MCF 10A (cell line): ENCODE results near the gene NEBL. TPM values are rescaled to one million over a fixed set of nuclear protein-coding genes. Genes with fewer than 3 reads are reported as not detected.

Experiments used
- BruUV-seq: library from RNA; stranded (reverse); fragments of 400-500 nt; replicated peaks from 2 replicates; lab custom pipeline; 2021; lab: Mats Ljungman, UMichigan
- CTCF ChIA-PET: fragments of 300-600 bp; sonication (Branson Sonifier 250); formaldehyde crosslinking; extraction: SDS; loops from one replicate; lab custom pipeline; 2021; ENCODE audit warnings: antibody characterized with exemption, inconsistent platforms; lab: Yijun Ruan, JAX
- POLR2A ChIA-PET: fragments of 300-600, 350-650 bp; sonication (Branson Sonifier 250); formaldehyde crosslinking; extraction: SDS; loops from one replicate; lab custom pipeline; 2020; ENCODE audit warnings: antibody characterized with exemption, inconsistent platforms; lab: Yijun Ruan, JAX
- DNase-seq: peaks from one replicate; pipeline ENCODE4 v3.0.0-alpha.2; 2018; ENCODE audit not compliant: unreplicated experiment
- H3K27ac Mint-ChIP-seq: one replicate; pipeline ENCODE4 v1.8.0; 2022; ENCODE audit warnings: mild to moderate bottlenecking, low read depth, mixed read lengths; ENCODE audit not compliant: unreplicated experiment
- H3K27me3 Mint-ChIP-seq: one replicate; pipeline ENCODE4 v1.8.0; 2022; ENCODE audit warnings: mixed read lengths; ENCODE audit not compliant: insufficient read depth, unreplicated experiment
- H3K36me3 Mint-ChIP-seq: one replicate; pipeline ENCODE4 v1.8.0; 2022; ENCODE audit warnings: mild to moderate bottlenecking, moderate library complexity, mixed read lengths; ENCODE audit not compliant: insufficient read depth, unreplicated experiment
- H3K4me1 Mint-ChIP-seq: one replicate; pipeline ENCODE4 v1.8.0; 2022; ENCODE audit warnings: mixed read lengths; ENCODE audit not compliant: insufficient read depth, unreplicated experiment
- H3K4me3 Mint-ChIP-seq: one replicate; pipeline ENCODE4 v1.8.0; 2022; ENCODE audit warnings: mild to moderate bottlenecking, moderate library complexity, mixed read lengths; ENCODE audit not compliant: unreplicated experiment
- H3K9me3 Mint-ChIP-seq: one replicate; pipeline ENCODE4 v1.8.0; 2022; ENCODE audit warnings: mixed read lengths; ENCODE audit not compliant: unreplicated experiment
- intact Hi-C: fragments of 100-400 bp; cut with micrococcal nuclease; formaldehyde crosslinking; loops from 2 replicates; pipeline ENCODE4 v1.14.1; 2022
- total RNA-seq: library from RNA; stranded (reverse); gene quantifications from 2 replicates; pipeline ENCODE4 v1.2.3, GENCODE V29; 2022
- TF ChIP-seq, protein P1 (sequence below): fragments of 200-600 bp; IDR thresholded peaks from one replicate; pipeline ENCODE4 v1.8.0; 2022; ENCODE audit warnings: antibody characterized with exemption, mild to moderate bottlenecking; ENCODE audit not compliant: unreplicated experiment

The NEBL gene
- total RNA-seq, 1 experiment from 2014 or later = 30.6 TPM

DNA sequence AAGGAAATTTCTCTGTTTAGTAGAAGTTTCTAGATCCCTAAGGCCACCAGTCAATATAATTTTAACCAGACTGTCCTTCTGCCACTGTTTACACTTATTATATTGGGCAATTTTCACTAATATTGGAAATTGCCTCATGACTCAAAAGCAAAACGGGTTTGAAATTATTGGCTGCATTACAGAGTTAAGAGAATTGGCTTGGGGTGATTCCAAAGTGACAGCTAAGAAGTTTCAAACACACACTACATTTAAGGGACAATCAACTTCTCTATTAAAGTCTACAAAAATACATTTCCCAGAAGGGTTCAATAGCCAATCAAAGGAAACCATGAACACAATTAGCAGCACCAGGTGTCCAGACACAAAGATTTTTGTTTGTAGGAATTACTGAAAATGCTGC lies 111.9 kb downstream of the NEBL start:
- Mint-ChIP-seq H3K36me3 (no peaks in the 10 kb centered on the region), H3K9me3 (no peaks in the 10 kb centered on the region), H3K4me1 (no peaks in the 10 kb centered on the region), H3K27ac (no peak overlapping the region), H3K4me3 (no peak overlapping the region), H3K27me3 (no peaks in the 10 kb centered on the region)
- ChIA-PET POLR2A (no interaction called here), CTCF (interaction anchor here (0.7 to 2.0 kb wide), 2 partner anchors 17 to 782 kb away, joined by 3 to 4 read pairs; no protein-coding TSS in a partner anchor)
- TF ChIP-seq, protein P1, sequence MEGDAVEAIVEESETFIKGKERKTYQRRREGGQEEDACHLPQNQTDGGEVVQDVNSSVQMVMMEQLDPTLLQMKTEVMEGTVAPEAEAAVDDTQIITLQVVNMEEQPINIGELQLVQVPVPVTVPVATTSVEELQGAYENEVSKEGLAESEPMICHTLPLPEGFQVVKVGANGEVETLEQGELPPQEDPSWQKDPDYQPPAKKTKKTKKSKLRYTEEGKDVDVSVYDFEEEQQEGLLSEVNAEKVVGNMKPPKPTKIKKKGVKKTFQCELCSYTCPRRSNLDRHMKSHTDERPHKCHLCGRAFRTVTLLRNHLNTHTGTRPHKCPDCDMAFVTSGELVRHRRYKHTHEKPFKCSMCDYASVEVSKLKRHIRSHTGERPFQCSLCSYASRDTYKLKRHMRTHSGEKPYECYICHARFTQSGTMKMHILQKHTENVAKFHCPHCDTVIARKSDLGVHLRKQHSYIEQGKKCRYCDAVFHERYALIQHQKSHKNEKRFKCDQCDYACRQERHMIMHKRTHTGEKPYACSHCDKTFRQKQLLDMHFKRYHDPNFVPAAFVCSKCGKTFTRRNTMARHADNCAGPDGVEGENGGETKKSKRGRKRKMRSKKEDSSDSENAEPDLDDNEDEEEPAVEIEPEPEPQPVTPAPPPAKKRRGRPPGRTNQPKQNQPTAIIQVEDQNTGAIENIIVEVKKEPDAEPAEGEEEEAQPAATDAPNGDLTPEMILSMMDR = no peak
- DNase-seq = no peak
- intact Hi-C loops = no loop called here
- BruUV-seq = no TSS peak

DNA sequence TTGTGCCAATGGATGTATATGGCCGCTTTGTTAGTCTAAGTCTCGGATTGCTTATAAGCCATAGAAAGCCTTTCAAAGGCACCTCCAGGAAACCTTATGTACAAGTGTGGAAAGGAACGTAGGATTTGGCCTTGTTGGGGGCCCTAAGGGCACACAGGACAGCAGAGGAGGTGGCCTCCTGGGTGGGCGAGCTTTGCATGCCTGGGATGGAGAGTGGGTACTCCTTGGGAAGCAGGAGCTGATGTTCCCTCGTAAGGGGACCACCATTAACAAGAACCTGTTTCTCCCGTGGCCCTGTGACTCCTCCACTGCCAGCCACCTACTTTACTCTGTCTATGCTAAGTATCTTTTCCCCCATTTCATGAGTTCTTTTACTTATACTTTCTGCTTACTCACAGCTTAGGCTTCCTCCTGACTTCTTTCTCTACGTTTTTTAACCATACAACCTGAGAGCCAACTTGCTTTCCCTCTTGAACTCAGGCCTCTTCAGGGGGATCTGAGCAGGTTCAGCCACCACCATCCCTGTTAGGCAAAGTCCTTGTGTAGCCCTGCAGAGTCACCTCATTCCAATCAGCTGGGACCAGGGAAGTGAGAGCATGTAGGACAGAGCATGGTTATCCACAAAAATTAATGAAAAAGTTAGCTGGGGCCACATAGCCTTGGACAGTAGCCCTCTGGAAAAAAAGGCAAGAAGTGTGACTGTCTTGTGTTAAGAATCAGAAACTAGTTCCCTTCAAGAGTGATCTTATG lies 118.9 kb downstream of the NEBL start:
- no peak for DNase-seq
- Mint-ChIP-seq H3K9me3 (no peaks in the 10 kb centered on the region), H3K27ac (no peak overlapping the region), H3K4me1 (no peaks in the 10 kb centered on the region), H3K4me3 (no peak overlapping the region), H3K27me3 (no peaks in the 10 kb centered on the region), H3K36me3 (no peaks in the 10 kb centered on the region)
- BruUV-seq = no TSS peak
- CTCF ChIA-PET = interaction anchor here (1.6 kb wide), 1 partner anchor 9 kb away, joined by 4 read pairs; no protein-coding TSS in a partner anchor
- intact Hi-C loops = no loop called here
- POLR2A ChIA-PET = interaction anchor here (0.7 kb wide), 1 partner anchor 10 kb away, joined by 3 read pairs; no protein-coding TSS in a partner anchor
- TF ChIP-seq, protein P1 = no peak

DNA sequence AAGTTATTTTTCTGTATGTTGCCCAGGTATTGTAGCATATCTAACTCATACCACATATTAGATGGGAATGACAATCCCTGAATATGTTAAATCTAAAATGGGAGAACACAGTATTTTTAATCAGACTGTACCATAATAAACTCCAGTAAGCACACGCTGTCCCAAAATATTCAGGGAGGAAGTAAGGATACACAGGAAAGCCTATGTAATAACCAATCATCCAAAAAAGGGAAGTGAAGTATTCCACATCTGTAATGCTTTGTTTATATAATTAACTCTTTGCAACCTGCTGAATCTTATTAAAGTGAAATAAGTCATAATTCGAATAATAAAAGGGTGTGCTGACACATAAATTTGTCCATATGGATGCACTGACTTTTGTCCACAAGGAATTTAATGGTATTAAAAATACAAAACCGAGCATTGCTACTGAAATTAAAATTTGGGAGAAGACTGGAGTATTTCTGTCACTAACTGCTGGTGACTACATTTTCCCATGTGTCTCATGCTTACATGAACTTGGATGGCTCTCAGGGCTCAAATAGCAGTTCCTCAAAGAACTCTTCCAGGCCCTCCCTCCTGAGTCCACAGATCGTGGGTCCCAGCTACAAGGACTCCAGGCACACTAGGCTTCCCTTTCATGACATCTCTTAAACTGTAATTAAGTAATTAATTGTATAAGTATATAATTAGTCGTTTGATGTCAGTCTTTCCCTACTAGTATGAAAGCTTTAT lies 120.6 kb downstream of the NEBL start:
- H3K4me1 Mint-ChIP-seq = no peaks in the 10 kb centered on the region
- BruUV-seq = no TSS peak
- POLR2A ChIA-PET = no interaction called here
- TF ChIP-seq, protein P1 = no peak
- H3K27me3 Mint-ChIP-seq = no peaks in the 10 kb centered on the region
- H3K9me3 Mint-ChIP-seq = no peaks in the 10 kb centered on the region
- intact Hi-C loops = no loop called here
- no peak overlapping the region for H3K4me3 Mint-ChIP-seq
- CTCF ChIA-PET = interaction anchor here (0.6 kb wide), 2 partner anchors 14 to 1995 kb away, joined by 3 read pairs; no protein-coding TSS in a partner anchor
- no peak overlapping the region for H3K27ac Mint-ChIP-seq
- no peak for DNase-seq
- no peaks in the 10 kb centered on the region for H3K36me3 Mint-ChIP-seq

DNA sequence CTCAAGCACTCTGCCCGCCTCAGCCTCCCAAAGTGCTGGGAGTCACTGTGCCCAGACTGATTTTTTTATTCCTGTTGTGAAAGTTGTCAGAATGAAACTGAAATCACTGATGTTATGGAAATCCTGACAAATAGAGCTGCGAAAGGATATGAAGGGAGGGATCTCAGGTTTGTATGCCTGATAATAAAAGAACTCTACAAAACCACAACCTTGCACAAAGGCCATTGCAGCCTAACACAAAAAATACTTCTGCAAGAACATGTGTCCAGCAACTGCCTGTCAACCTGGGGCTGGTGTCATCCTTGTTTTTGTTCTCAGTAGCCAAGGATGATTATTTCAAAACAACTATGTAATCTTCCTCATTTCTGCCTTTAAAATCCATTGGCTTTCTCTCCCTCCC lies 126.1 kb downstream of the NEBL start:
- TF ChIP-seq, protein P1 = no peak
- no peak for DNase-seq
- no peak overlapping the region for H3K27ac Mint-ChIP-seq
- H3K27me3 Mint-ChIP-seq = no peaks in the 10 kb centered on the region
- BruUV-seq = no TSS peak
- intact Hi-C loops = no loop called here
- ChIA-PET POLR2A (no interaction called here), CTCF (interaction anchor here (0.6 to 3.5 kb wide), 5 partner anchors 81 to 1359 kb away, joined by 3 to 29 read pairs (median 4); no protein-coding TSS in a partner anchor)
- H3K9me3 Mint-ChIP-seq = no peaks in the 10 kb centered on the region
- peaks cover 9% of the 10 kb centered on the region for H3K4me1 Mint-ChIP-seq
- H3K4me3 Mint-ChIP-seq = no peak overlapping the region
- no peaks in the 10 kb centered on the region for H3K36me3 Mint-ChIP-seq
